Measurements from ENCODE around the gene MCFD2. TPM values are rescaled to one million over a fixed set of nuclear protein-coding genes. Genes with fewer than 3 reads are reported as not detected.

MCFD2 gene
- total and polyA plus RNA-seq, 3 donors from 2014 or later, result 65.4 to 74.5 (median 67.6) TPM

- DNase-seq, result no peak
- 84 to 86% methylated on average over 8 of the region's 8 CpGs for WGBS, 2 donors
These were observed 45.4 kb downstream of the MCFD2 start for GRCh38 chr2:46870051-46870839.

GRCh38 chr2:46869621-46870020 lies 46.0 kb downstream of the MCFD2 start:
- Histone ChIP-seq H3K9me3 (no peaks in the 10 kb centered on the region), H3K4me1 (peaks cover 11% of the 10 kb centered on the region), H3K4me3 (no peak overlapping the region), H3K36me3 (ENCODE audit: low read depth, missing control alignments) (no peaks in the 10 kb centered on the region), H3K27ac (no peak overlapping the region), H3K27me3 (no peaks in the 10 kb centered on the region)
- intact Hi-C loops (cut with DNase I; ENCODE audit: low total_unique reads), result no loop called here
- WGBS, 2 donors, result 77 to 79% methylated on average over 2 to 3 of the region's 3 CpGs
- TF ChIP-seq CTCF (IDR thresholded peaks at IDR 0.05), result no peak
- TF ChIP-seq POLR2A (IDR thresholded peaks at IDR 0.05), result no peak
- DNase-seq, result no peak

More at GRCh38 chr2:46870051-46870839, 45.4 kb downstream of the MCFD2 start:
- H3K4me1 ChIP-seq, result peaks cover 11% of the 10 kb centered on the region
- H3K4me3 ChIP-seq, result no peak overlapping the region
- no peaks in the 10 kb centered on the region for H3K9me3 ChIP-seq
- no peak overlapping the region for H3K27ac ChIP-seq
- intact Hi-C loops (cut with DNase I; ENCODE audit: low total_unique reads), result no loop called here
- TF ChIP-seq CTCF (IDR thresholded peaks at IDR 0.05), result no peak
- TF ChIP-seq POLR2A (IDR thresholded peaks at IDR 0.05), result no peak
- no peaks in the 10 kb centered on the region for H3K27me3 ChIP-seq
- H3K36me3 ChIP-seq (ENCODE audit: low read depth, missing control alignments), result no peaks in the 10 kb centered on the region

- H3K27me3 ChIP-seq, result no peaks in the 10 kb centered on the region
- no peaks in the 10 kb centered on the region for H3K36me3 ChIP-seq (ENCODE audit: low read depth, missing control alignments)
- intact Hi-C loops (cut with DNase I; ENCODE audit: low total_unique reads), result no loop called here
- peak overlapping the region; percentile 3 to 24 for H3K27ac ChIP-seq
- TF ChIP-seq POLR2A (IDR thresholded peaks at IDR 0.05) (no peak), CTCF (IDR thresholded peaks at IDR 0.05) (no peak)
- 40 to 48% methylated on average over 11 of the region's 11 CpGs for WGBS, 2 donors
- peak; percentile 85 for DNase-seq
- H3K4me3 ChIP-seq, result no peak overlapping the region
- H3K9me3 ChIP-seq, result no peaks in the 10 kb centered on the region
- peaks cover 16% of the 10 kb centered on the region for H3K4me1 ChIP-seq
These were observed 48.8 kb downstream of the MCFD2 start for GRCh38 chr2:46866770-46867246.

GRCh38 chr2:46865181-46865970 lies 50.2 kb downstream of the MCFD2 start:
- Histone ChIP-seq H3K36me3 (ENCODE audit: low read depth, missing control alignments) (no peaks in the 10 kb centered on the region), H3K27me3 (no peaks in the 10 kb centered on the region), H3K4me1 (peaks cover 16% of the 10 kb centered on the region), H3K4me3 (no peak overlapping the region), H3K27ac (no peak overlapping the region), H3K9me3 (no peaks in the 10 kb centered on the region)
- DNase-seq, result no peak
- intact Hi-C loops (cut with DNase I; ENCODE audit: low total_unique reads), result no loop called here
- TF ChIP-seq CTCF (IDR thresholded peaks at IDR 0.05), result no peak
- no peak for TF ChIP-seq POLR2A (IDR thresholded peaks at IDR 0.05)
- 74 to 87% methylated on average over 7 of the region's 7 CpGs for WGBS, 2 donors

Data from testis (tissue), 3 donors.